ENCODE data around the gene SLC4A8.

Gene SLC4A8

DNA sequence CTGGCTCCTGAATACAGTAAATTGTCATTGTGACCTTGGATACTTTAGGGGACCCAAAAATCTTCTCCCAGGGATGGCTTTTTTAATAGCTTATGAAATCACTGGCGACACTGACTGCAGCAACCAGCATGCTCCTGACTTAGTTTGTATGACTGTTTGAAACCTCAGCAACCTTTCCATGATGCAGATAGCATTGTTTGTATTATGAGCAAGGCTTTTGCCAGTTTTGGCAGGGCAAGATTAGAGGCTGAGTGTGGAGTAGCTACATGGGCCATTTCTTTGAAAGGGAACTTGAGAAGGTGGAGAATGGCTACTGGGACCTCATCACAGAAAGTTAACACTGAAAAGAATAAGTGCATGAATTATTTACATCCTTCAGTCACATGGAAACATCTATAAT lies 50.9 kb downstream of the SLC4A8 start:
- no peaks in the 10 kb centered on the region for H3K9me3 ChIP-seq (ENCODE audit: control insufficient read depth, insufficient read depth, low read depth, low read length)

DNA sequence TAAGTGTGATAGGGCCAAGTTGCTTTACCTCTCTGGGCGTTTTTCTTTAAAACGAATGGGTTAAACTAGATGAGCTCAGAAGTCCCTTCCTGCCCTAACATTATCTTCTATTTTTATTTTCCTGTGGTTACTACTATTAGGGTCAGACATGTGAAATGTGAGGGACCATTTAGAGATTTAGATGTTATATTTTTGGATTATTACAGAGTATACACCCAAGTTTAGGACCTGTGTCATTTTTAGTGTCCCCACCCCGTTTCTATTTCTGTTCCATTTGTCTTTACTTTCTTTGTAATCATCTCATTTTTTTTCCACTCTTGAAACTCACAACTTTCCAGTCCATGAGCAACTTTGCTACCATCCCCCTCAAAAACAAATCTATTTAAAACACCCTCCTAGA lies 56.3 kb downstream of the SLC4A8 start:
- Histone ChIP-seq H3K27ac (ENCODE audit: low read depth, low read length) (no peak overlapping the region), H3K4me3 (ENCODE audit: low read depth, low read length) (no peak overlapping the region), H3K4me1 (ENCODE audit: control insufficient read depth, insufficient read depth, low read length) (no peaks in the 10 kb centered on the region), H3K27me3 (ENCODE audit: control insufficient read depth, insufficient read depth, low read length) (no peaks in the 10 kb centered on the region), H3K9ac (ENCODE audit: low read length) (no peak overlapping the region), H3K36me3 (ENCODE audit: control insufficient read depth, insufficient read depth, low read length) (no peaks in the 10 kb centered on the region), H3K9me3 (ENCODE audit: control insufficient read depth, insufficient read depth, low read depth, low read length) (no peaks in the 10 kb centered on the region)

More for the DNA sequence above, 50.9 kb downstream of the SLC4A8 start:
- peaks cover 25% of the 10 kb centered on the region for H3K36me3 ChIP-seq (ENCODE audit: control insufficient read depth, insufficient read depth, low read length)
- H3K27ac ChIP-seq (ENCODE audit: low read depth, low read length) = no peak overlapping the region
- H3K4me1 ChIP-seq (ENCODE audit: control insufficient read depth, insufficient read depth, low read length) = no peaks in the 10 kb centered on the region
- no peak overlapping the region for H3K4me3 ChIP-seq (ENCODE audit: low read depth, low read length)
- no peaks in the 10 kb centered on the region for H3K27me3 ChIP-seq (ENCODE audit: control insufficient read depth, insufficient read depth, low read length)
- no peak overlapping the region for H3K9ac ChIP-seq (ENCODE audit: low read length)

DNA sequence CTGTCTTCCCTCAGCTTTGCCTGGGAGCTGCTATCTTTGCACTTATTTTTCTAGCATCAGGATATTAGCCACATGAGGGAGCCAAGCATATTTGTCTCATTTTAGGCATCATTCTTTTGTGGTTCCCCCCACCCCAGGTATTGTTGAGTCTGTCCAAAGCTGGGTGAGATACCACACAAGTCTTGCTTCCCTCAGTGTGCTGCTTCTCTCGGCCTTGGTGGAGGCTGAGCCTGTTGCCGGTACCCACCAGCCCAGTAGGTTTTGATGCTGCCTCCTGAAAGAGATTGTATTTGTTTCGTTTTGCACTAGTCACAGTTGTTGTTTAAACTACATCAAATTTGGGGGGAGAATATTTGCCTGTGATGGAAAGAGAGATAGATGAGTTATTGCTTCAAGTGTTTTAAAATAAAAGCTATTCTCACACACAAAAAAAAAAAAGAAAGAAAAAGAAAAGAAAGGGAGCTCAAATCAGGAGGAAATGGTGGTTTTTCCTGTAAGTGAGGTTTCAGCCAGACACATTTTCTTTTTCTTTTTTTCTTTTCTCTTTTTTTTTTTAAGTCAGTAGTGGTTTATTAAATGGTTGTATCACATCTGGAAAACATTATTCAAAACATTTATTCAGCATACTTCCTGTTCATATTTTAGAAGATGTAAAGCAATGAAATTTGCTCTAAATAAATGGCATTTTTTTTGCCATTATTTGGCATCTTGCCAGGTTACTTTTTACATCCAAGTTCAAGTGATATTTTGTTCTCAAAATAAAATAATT lies 58.5 kb downstream of the SLC4A8 start:
- Histone ChIP-seq H3K9ac (ENCODE audit: low read length) (no peak overlapping the region), H3K4me3 (ENCODE audit: low read depth, low read length) (no peak overlapping the region), H3K36me3 (ENCODE audit: control insufficient read depth, insufficient read depth, low read length) (no peaks in the 10 kb centered on the region), H3K27ac (ENCODE audit: low read depth, low read length) (no peak overlapping the region), H3K9me3 (ENCODE audit: control insufficient read depth, insufficient read depth, low read depth, low read length) (no peaks in the 10 kb centered on the region), H3K27me3 (ENCODE audit: control insufficient read depth, insufficient read depth, low read length) (no peaks in the 10 kb centered on the region), H3K4me1 (ENCODE audit: control insufficient read depth, insufficient read depth, low read length) (no peaks in the 10 kb centered on the region)

DNA sequence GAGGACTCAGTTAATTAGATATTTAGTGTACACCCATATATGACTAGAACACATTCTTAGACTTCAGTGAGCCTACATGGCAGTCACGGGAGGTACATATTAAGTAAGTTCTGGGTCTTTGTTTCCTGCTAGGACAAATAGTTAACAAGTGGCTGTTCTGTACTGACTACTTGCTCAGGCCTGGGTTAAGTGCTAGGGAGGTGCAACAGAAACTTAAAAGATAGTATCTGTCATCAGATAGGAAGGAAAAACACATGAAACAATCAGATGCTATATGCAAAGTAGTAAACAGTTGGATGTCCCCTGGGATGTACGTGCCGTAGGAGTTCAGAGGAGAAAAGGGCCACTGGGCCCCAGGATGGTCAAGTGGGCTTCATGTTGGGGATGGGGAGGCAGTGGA lies 59.5 kb downstream of the SLC4A8 start:
- H3K4me3 ChIP-seq (ENCODE audit: low read depth, low read length) = no peak overlapping the region
- no peak overlapping the region for H3K27ac ChIP-seq (ENCODE audit: low read depth, low read length)
- H3K36me3 ChIP-seq (ENCODE audit: control insufficient read depth, insufficient read depth, low read length) = no peaks in the 10 kb centered on the region
- H3K4me1 ChIP-seq (ENCODE audit: control insufficient read depth, insufficient read depth, low read length) = no peaks in the 10 kb centered on the region
- no peak overlapping the region for H3K9ac ChIP-seq (ENCODE audit: low read length)
- no peaks in the 10 kb centered on the region for H3K9me3 ChIP-seq (ENCODE audit: control insufficient read depth, insufficient read depth, low read depth, low read length)
- H3K27me3 ChIP-seq (ENCODE audit: control insufficient read depth, insufficient read depth, low read length) = no peaks in the 10 kb centered on the region

DNA sequence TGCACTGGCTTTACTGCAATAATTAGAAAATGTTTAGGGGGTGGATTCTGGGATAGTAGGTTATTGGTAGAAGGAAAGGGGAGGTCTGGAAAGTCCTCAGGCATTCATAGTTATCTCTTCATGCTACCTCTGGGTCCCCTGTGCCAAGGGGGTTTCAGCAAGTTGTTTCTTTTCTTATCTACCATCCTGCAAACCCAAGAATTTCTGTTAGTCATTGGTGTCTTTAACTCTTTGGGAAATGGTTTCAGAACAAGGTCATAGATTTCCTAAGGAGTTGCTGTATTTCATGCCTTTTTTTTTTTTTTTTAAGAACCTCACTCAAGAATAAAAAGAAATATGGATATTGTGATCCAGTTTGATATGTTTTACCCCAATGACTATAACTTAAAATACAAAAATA lies 63.6 kb downstream of the SLC4A8 start:
- Histone ChIP-seq H3K9ac (ENCODE audit: low read length) (no peak overlapping the region), H3K36me3 (ENCODE audit: control insufficient read depth, insufficient read depth, low read length) (no peaks in the 10 kb centered on the region), H3K4me1 (ENCODE audit: control insufficient read depth, insufficient read depth, low read length) (no peaks in the 10 kb centered on the region), H3K27me3 (ENCODE audit: control insufficient read depth, insufficient read depth, low read length) (no peaks in the 10 kb centered on the region), H3K9me3 (ENCODE audit: control insufficient read depth, insufficient read depth, low read depth, low read length) (no peaks in the 10 kb centered on the region), H3K4me3 (ENCODE audit: low read depth, low read length) (no peak overlapping the region), H3K27ac (ENCODE audit: low read depth, low read length) (no peak overlapping the region)

DNA sequence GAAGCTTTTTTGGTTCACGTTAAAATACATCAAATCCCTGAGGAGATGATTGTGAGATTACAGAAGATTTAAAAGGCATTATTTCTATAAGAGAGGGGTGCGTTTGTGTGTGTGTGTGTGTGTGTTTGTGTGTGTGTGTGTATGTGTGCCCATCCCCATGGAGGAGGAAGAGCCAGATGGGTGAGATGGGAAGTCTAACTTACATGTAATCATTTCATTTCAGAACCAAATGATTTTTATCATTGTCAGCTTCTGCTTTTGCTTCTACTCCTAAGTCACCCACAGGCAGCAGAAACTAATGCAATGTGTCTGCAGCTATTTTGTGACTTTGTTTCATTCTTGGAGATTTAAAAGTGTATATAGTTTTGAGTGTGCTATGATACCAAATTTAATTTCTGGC lies 68.7 kb downstream of the SLC4A8 start:
- no peaks in the 10 kb centered on the region for H3K4me1 ChIP-seq (ENCODE audit: control insufficient read depth, insufficient read depth, low read length)
- no peaks in the 10 kb centered on the region for H3K27me3 ChIP-seq (ENCODE audit: control insufficient read depth, insufficient read depth, low read length)
- no peaks in the 10 kb centered on the region for H3K36me3 ChIP-seq (ENCODE audit: control insufficient read depth, insufficient read depth, low read length)
- H3K4me3 ChIP-seq (ENCODE audit: low read depth, low read length) = no peak overlapping the region
- no peaks in the 10 kb centered on the region for H3K9me3 ChIP-seq (ENCODE audit: control insufficient read depth, insufficient read depth, low read depth, low read length)
- no peak overlapping the region for H3K9ac ChIP-seq (ENCODE audit: low read length)
- H3K27ac ChIP-seq (ENCODE audit: low read depth, low read length) = no peak overlapping the region

DNA sequence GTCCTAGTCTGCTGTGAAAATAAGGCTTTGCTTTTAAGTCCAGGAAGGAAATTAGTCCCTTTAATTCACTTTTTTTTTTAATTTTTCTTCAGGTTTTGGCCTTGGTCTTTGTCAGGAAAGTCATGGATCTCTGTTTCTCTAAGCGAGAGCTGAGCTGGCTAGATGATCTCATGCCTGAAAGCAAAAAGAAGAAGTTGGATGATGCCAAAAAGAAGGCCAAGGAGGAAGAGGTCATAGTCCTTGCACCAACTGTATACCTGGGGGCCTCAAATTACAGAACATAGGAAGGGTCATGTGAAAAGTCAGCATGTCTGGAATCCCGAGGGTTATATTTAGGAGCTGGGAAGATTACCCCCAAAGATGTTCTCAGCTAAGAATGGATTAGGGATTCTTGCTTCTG lies 72.3 kb downstream of the SLC4A8 start:
- no peak overlapping the region for H3K27ac ChIP-seq (ENCODE audit: low read depth, low read length)
- H3K4me3 ChIP-seq (ENCODE audit: low read depth, low read length) = no peak overlapping the region
- no peaks in the 10 kb centered on the region for H3K4me1 ChIP-seq (ENCODE audit: control insufficient read depth, insufficient read depth, low read length)
- no peaks in the 10 kb centered on the region for H3K27me3 ChIP-seq (ENCODE audit: control insufficient read depth, insufficient read depth, low read length)
- H3K36me3 ChIP-seq (ENCODE audit: control insufficient read depth, insufficient read depth, low read length) = no peaks in the 10 kb centered on the region
- no peaks in the 10 kb centered on the region for H3K9me3 ChIP-seq (ENCODE audit: control insufficient read depth, insufficient read depth, low read depth, low read length)
- no peak overlapping the region for H3K9ac ChIP-seq (ENCODE audit: low read length)

DNA sequence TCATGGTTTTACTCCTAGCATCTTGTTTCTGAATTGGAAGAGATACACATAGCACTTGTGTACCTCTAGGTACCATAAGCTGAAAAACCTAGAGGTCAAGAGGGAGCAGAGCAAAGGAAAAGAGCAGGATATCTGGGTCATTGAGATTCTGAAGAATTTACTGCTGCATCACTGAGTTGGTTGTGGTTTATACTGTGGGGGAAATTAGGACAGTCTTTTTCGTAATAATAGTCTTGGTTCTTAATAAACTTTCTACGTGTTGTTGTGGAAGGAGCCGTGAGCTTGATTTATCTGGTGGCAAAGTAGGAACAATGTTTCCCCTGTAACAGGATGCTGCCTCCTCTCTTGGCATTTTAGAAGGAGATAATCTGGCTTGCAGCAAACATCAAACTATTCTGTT lies 80.2 kb downstream of the SLC4A8 start:
- Histone ChIP-seq H3K27ac (ENCODE audit: low read depth, low read length) (no peak overlapping the region), H3K27me3 (ENCODE audit: control insufficient read depth, insufficient read depth, low read length) (no peaks in the 10 kb centered on the region), H3K9me3 (ENCODE audit: control insufficient read depth, insufficient read depth, low read depth, low read length) (no peaks in the 10 kb centered on the region), H3K4me1 (ENCODE audit: control insufficient read depth, insufficient read depth, low read length) (no peaks in the 10 kb centered on the region), H3K4me3 (ENCODE audit: low read depth, low read length) (no peak overlapping the region), H3K36me3 (ENCODE audit: control insufficient read depth, insufficient read depth, low read length) (peaks cover 3% of the 10 kb centered on the region; the same call in 1 of the 2 replicates), H3K9ac (ENCODE audit: low read length) (no peak overlapping the region)

DNA sequence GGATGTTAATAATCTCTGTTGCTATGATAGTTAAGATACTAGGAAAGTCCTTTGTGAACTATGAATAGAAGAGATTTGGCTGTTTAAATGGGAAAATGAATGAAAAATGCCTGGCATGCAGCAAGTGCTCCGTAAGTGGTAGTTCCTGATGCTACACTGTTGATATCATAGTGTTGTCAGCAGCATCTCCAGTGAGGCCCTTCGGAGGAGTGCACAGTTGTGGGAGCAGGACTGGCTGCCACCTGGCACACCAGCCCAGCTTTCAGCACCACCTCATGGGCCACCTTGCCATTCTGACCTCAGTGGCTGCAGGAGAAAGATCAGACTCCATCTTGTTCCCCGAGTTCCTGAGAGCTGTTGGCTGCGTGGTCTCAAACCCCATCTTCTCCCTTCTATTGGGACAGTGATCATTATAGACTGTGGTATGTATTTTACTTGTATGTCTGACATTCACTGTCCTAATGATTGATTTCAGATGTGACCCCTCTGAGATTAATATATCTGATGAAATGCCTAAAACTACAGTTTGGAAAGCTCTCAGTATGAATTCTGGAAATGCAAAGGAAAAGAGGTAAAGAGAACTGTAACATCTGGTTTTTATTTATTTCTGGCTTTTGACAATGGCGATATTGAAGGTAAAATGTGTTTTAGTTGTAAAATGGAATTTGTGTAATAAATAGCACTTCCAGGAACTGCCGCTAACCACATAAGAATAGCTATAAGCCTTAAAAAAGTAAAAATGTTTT lies 80.9 kb downstream of the SLC4A8 start:
- H3K36me3 ChIP-seq (ENCODE audit: control insufficient read depth, insufficient read depth, low read length) = peaks cover 3% of the 10 kb centered on the region; the same call in 1 of the 2 replicates
- H3K27ac ChIP-seq (ENCODE audit: low read depth, low read length) = no peak overlapping the region
- no peak overlapping the region for H3K9ac ChIP-seq (ENCODE audit: low read length)
- no peaks in the 10 kb centered on the region for H3K27me3 ChIP-seq (ENCODE audit: control insufficient read depth, insufficient read depth, low read length)
- H3K9me3 ChIP-seq (ENCODE audit: control insufficient read depth, insufficient read depth, low read depth, low read length) = no peaks in the 10 kb centered on the region
- H3K4me1 ChIP-seq (ENCODE audit: control insufficient read depth, insufficient read depth, low read length) = no peaks in the 10 kb centered on the region
- H3K4me3 ChIP-seq (ENCODE audit: low read depth, low read length) = no peak overlapping the region

DNA sequence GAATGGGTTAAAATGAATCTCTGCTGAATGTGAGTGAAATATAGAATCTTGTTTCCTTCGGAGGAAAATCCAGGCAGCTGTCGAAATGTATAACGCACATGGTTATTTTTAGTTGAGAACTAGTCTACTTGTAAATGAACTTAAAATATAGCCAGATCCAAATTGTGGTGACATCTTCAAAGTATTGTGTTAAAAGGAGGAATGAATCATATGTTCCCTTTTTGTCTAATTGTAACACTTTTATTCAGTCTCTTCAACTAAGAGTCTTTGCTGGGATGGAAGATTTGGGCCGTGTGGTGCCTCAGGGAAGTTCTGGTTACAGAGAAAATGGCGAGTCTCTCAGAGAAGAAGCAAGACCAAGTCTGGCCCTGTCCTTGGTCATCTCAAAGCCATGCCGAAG lies 82.5 kb downstream of the SLC4A8 start:
- H3K9ac ChIP-seq (ENCODE audit: low read length) = no peak overlapping the region

DNA sequence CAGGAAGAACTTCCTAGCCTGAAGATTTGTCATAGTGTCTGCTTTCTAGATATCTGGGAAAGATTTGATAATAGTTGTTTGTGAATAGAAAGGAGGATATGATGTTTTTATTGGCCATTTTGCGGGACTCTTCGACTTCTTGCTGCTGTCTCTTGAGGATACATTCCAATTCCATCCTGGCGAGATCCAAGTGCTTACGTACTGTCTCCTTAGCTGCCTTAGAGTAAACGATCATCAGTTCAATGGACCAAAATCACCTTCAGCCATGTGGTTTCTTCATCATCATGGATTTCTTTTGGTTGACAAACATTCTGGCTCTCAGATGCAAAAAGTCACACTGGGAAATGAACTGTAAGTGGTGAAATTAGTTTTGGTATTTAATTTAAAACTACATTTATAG lies 83.7 kb downstream of the SLC4A8 start:
- Histone ChIP-seq H3K27ac (ENCODE audit: low read depth, low read length) (no peak overlapping the region), H3K9me3 (ENCODE audit: control insufficient read depth, insufficient read depth, low read depth, low read length) (no peaks in the 10 kb centered on the region), H3K4me1 (ENCODE audit: control insufficient read depth, insufficient read depth, low read length) (no peaks in the 10 kb centered on the region), H3K4me3 (ENCODE audit: low read depth, low read length) (no peak overlapping the region), H3K27me3 (ENCODE audit: control insufficient read depth, insufficient read depth, low read length) (no peaks in the 10 kb centered on the region), H3K9ac (ENCODE audit: low read length) (no peak overlapping the region), H3K36me3 (ENCODE audit: control insufficient read depth, insufficient read depth, low read length) (peaks cover 3% of the 10 kb centered on the region; the same call in 1 of the 2 replicates)

More for the DNA sequence above, 82.5 kb downstream of the SLC4A8 start:
- no peaks in the 10 kb centered on the region for H3K9me3 ChIP-seq (ENCODE audit: control insufficient read depth, insufficient read depth, low read depth, low read length)
- no peak overlapping the region for H3K27ac ChIP-seq (ENCODE audit: low read depth, low read length)
- no peak overlapping the region for H3K4me3 ChIP-seq (ENCODE audit: low read depth, low read length)
- no peaks in the 10 kb centered on the region for H3K4me1 ChIP-seq (ENCODE audit: control insufficient read depth, insufficient read depth, low read length)
- peaks cover 3% of the 10 kb centered on the region; the same call in 1 of the 2 replicates for H3K36me3 ChIP-seq (ENCODE audit: control insufficient read depth, insufficient read depth, low read length)
- no peaks in the 10 kb centered on the region for H3K27me3 ChIP-seq (ENCODE audit: control insufficient read depth, insufficient read depth, low read length)
